ENCODE data around the gene CHTF18.

GRCh38 chr16:746637-747036 lies 41.8 kb upstream of the CHTF18 start:
- TF ChIP-seq ATF2 (tag by site-specific recombination; IDR thresholded peaks at IDR 0.05; ENCODE audit: low read depth), result no peak
- no peak for TF ChIP-seq ZNF580 (tag by site-specific recombination; IDR thresholded peaks at IDR 0.05)
- TF ChIP-seq ELK4 (IDR thresholded peaks at IDR 0.05; ENCODE audit: borderline replicate concordance, low read depth, low read length), result no peak
- TF ChIP-seq MEIS1 (CRISPR knock-in tag; IDR thresholded peaks at IDR 0.05; ENCODE audit: borderline replicate concordance), result no peak
- TF ChIP-seq, protein P1, sequence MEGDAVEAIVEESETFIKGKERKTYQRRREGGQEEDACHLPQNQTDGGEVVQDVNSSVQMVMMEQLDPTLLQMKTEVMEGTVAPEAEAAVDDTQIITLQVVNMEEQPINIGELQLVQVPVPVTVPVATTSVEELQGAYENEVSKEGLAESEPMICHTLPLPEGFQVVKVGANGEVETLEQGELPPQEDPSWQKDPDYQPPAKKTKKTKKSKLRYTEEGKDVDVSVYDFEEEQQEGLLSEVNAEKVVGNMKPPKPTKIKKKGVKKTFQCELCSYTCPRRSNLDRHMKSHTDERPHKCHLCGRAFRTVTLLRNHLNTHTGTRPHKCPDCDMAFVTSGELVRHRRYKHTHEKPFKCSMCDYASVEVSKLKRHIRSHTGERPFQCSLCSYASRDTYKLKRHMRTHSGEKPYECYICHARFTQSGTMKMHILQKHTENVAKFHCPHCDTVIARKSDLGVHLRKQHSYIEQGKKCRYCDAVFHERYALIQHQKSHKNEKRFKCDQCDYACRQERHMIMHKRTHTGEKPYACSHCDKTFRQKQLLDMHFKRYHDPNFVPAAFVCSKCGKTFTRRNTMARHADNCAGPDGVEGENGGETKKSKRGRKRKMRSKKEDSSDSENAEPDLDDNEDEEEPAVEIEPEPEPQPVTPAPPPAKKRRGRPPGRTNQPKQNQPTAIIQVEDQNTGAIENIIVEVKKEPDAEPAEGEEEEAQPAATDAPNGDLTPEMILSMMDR (tag by site-specific recombination; IDR thresholded peaks at IDR 0.05), result no peak
- no peak for TF ChIP-seq ZNF114 (tag by site-specific recombination; IDR thresholded peaks at IDR 0.05)
